Small intestine (tissue), 7 donors: Measurements from ENCODE around the gene PARP8. TPM values are rescaled to one million over a fixed set of nuclear protein-coding genes. Genes with fewer than 3 reads are reported as not detected.
"Not testable (repeated sequence)": the region's sequence is repeated elsewhere in the genome, so short reads cannot be mapped to it uniquely, and the experiment has no call there.

Experiments used
- DNase-seq, 2 donors: peaks; one replicate each; pipeline versions ENCODE4 v3.0.0 to v3.0.0-alpha.2; 2013
- FAIRE-seq: peaks from 2 replicates; lab custom pipeline; 2012; peaks lifted over from hg19 to GRCh38; lab: Jason Lieb, UNC
- H3K27ac ChIP-seq, 3 donors: one replicate each; pipeline ENCODE4 v1.5.1; 2013; ENCODE audit warnings: low read length in 2 of 3, mild to moderate bottlenecking in 2 of 3, control low read depth in 1 of 3, inconsistent platforms in 1 of 3, low read depth in 1 of 3, moderate library complexity in 1 of 3
- H3K27me3 ChIP-seq, 3 donors: one replicate each; pipeline ENCODE4 v1.6.1; 2013; ENCODE audit warnings: low read length in 3 of 3, inconsistent platforms in 1 of 3; ENCODE audit not compliant: control insufficient read depth in 3 of 3, insufficient read depth in 3 of 3
- H3K36me3 ChIP-seq, 3 donors: one replicate each; pipeline ENCODE4 v1.6.1; 2013; ENCODE audit warnings: low read length in 3 of 3, inconsistent platforms in 1 of 3, low read depth in 1 of 3, mild to moderate bottlenecking in 1 of 3, moderate library complexity in 1 of 3; ENCODE audit not compliant: control insufficient read depth in 3 of 3, insufficient read depth in 2 of 3
- H3K4me1 ChIP-seq, 3 donors: one replicate each; pipeline ENCODE4 v1.6.1; 2013; ENCODE audit warnings: low read length in 2 of 3, inconsistent platforms in 1 of 3, low read depth in 1 of 3, mild to moderate bottlenecking in 1 of 3, moderate library complexity in 1 of 3; ENCODE audit not compliant: control insufficient read depth in 3 of 3, insufficient read depth in 2 of 3
- H3K4me3 ChIP-seq, 3 donors: one replicate each; pipeline ENCODE4 v1.5.1; 2013; ENCODE audit warnings: low read length in 3 of 3, control low read depth in 1 of 3, inconsistent platforms in 1 of 3, low read depth in 1 of 3, mild to moderate bottlenecking in 1 of 3, moderate library complexity in 1 of 3
- H3K9me3 ChIP-seq, 2 donors: one replicate each; pipeline ENCODE4 v1.6.1; 2013; ENCODE audit warnings: low read depth in 1 of 2, low read length in 1 of 2; ENCODE audit not compliant: control insufficient read depth in 2 of 2, insufficient read depth in 1 of 2
- WGBS, 3 donors: extraction: QIAGEN DNeasy Blood & Tissue Kit; methylation state at CpG; one replicate each; pipeline ENCODE4 v1.1.7; 2013; 5-methylcytosine and 5-hydroxymethylcytosine counted together
- polyA plus RNA-seq, 4 donors: library from polyadenylated mRNA; stranded (reverse) in 3 of 4; unstranded in 1 of 4; fragments of 200-250 nt in 3 of 4; fragments of 120-200 nt in 1 of 4; gene quantifications; one replicate each; pipeline versions ENCODE4 v1.2.1 to v1.2.3, GENCODE V29; 2013
- donor health status: healthy with polysubstance abuse.
- donor health status: control.
- donor health status: control.
- donor health status: Bipolar disorder and iron deficiency.
- donor health status: healthy.

The PARP8 gene
- polyA plus RNA-seq, 4 donors, result 6.5 to 11.9 (median 9.8) TPM

- Histone ChIP-seq H3K4me1 (no peaks in the 10 kb centered on the region), H3K27ac (no peak overlapping the region), H3K4me3 (no peak overlapping the region), H3K36me3 (no peaks in the 10 kb centered on the region), H3K27me3 (no peaks in the 10 kb centered on the region), H3K9me3 (no peaks in the 10 kb centered on the region)
- DNase-seq, result peak in 1 of 2 donors; percentile 70
- FAIRE-seq, result no peak
- 14 to 63% (median 36%) methylated on average over 2 of the region's 2 CpGs for WGBS, 3 donors
Observed at GRCh38 chr5:50655810-50656205, 10.6 kb upstream of the PARP8 start.

GRCh38 chr5:50657044-50657443 lies 9.4 kb upstream of the PARP8 start:
- H3K36me3 ChIP-seq, result no peaks in the 10 kb centered on the region
- no peak overlapping the region for H3K27ac ChIP-seq
- WGBS, 3 donors, result 94 to 97% (median 95%) methylated on average over 5 of the region's 5 CpGs
- no peaks in the 10 kb centered on the region for H3K4me1 ChIP-seq
- DNase-seq (no peak), FAIRE-seq (no peak)
- no peak overlapping the region for H3K4me3 ChIP-seq
- H3K9me3 ChIP-seq, result no peaks in the 10 kb centered on the region
- H3K27me3 ChIP-seq, result no peaks in the 10 kb centered on the region

GRCh38 chr5:50658246-50658645 lies 8.2 kb upstream of the PARP8 start:
- Histone ChIP-seq H3K27ac (no peak overlapping the region), H3K4me1 (no peaks in the 10 kb centered on the region), H3K9me3 (no peaks in the 10 kb centered on the region), H3K27me3 (no peaks in the 10 kb centered on the region), H3K4me3 (no peak overlapping the region), H3K36me3 (no peaks in the 10 kb centered on the region)
- FAIRE-seq, result no peak
- WGBS, 3 donors, result 79 to 97% (median 79%) methylated on average over 1 of the region's 1 CpG
- DNase-seq, result no peak

GRCh38 chr5:50663636-50664035 lies 2.8 kb upstream of the PARP8 start:
- no peak overlapping the region for H3K27ac ChIP-seq
- H3K27me3 ChIP-seq, result no peaks in the 10 kb centered on the region
- no peaks in the 10 kb centered on the region for H3K36me3 ChIP-seq
- WGBS, 3 donors, result 37 to 48% (median 40%) methylated on average over 4 of the region's 4 CpGs
- no peak overlapping the region for H3K4me3 ChIP-seq
- FAIRE-seq (no peak), DNase-seq (peak in 1 of 2 donors; percentile 14)
- H3K9me3 ChIP-seq, result no peaks in the 10 kb centered on the region
- H3K4me1 ChIP-seq, result no peaks in the 10 kb centered on the region

GRCh38 chr5:50665091-50665490 lies 1.3 kb upstream of the PARP8 start:
- no peak for FAIRE-seq
- H3K27me3 ChIP-seq, result no peaks in the 10 kb centered on the region
- peak; percentile 33 to 57 for DNase-seq
- no peak overlapping the region for H3K4me3 ChIP-seq
- H3K27ac ChIP-seq, result peak overlapping the region; percentile 79 to 99 (median 97)
- H3K36me3 ChIP-seq, result no peaks in the 10 kb centered on the region
- H3K9me3 ChIP-seq, result no peaks in the 10 kb centered on the region
- no peaks in the 10 kb centered on the region for H3K4me1 ChIP-seq

GRCh38 chr5:50665761-50666202 lies 655 bp upstream of the PARP8 start:
- whole genome bisulfite sequencing, 3 donors, result 4 to 30% (median 17%) methylated on average over 8 of the region's 8 CpGs
- peak overlapping the region; percentile 61 to 94 (median 92) for H3K4me3 ChIP-seq
- not testable (repeated sequence) for H3K36me3 ChIP-seq, FAIRE-seq, H3K9me3 ChIP-seq, H3K27me3 ChIP-seq, H3K4me1 ChIP-seq
- peak; percentile 70 to 71 for DNase-seq
- peak overlapping the region; percentile 79 to 99 (median 97) for H3K27ac ChIP-seq

DNA sequence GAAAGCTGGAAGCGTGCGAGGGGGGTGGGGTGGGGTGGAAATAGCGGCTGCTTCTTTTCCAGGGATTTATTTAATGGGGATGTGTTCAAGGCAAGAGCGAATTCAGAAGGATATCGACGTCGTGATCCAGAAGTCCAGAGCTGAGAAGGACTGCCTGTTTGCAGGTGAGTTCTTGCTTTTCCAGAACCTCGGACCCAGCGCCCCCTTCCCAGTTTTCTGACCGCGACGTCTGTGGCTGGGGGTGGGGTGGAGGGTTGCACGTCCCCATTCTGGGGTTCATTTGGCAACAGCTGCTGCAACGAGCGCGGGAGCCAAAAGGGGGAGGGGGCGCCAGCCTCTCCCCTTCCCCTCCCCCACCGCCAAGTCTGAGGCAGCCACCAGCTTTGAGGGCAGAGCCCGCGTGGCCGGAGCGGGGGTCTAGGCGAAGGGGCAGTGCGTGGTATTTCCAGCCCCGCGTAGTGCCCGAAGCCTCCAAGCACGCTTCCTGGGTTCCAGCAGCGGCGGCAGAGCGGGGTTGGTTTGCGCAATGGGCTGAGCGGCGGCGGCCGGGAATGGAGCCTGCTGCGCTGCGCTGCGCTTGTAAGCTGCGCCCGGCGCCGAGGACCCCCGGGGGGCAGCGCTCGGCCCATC lies 701 bp downstream of the PARP8 start:
- Histone ChIP-seq H3K27ac (peak overlapping the region; percentile 90 to 99 (median 97)), H3K4me3 (peak overlapping the region; percentile 74 to 94 (median 92)), H3K4me1 (no peaks in the 10 kb centered on the region), H3K27me3 (no peaks in the 10 kb centered on the region), H3K9me3 (no peaks in the 10 kb centered on the region), H3K36me3 (no peaks in the 10 kb centered on the region)
- peak; percentile 43 to 81 for DNase-seq
- WGBS, 3 donors, result 0 to 1% (median 0%) methylated on average over 39 to 46 of the region's 46 CpGs
- no peak for FAIRE-seq

GRCh38 chr5:50667653-50668595 lies 1.5 kb downstream of the PARP8 start:
- 0 to 1% (median 1%) methylated on average over 42 to 46 of the region's 46 CpGs for WGBS, 3 donors
- no peaks in the 10 kb centered on the region for H3K4me1 ChIP-seq
- H3K27ac ChIP-seq, result peak overlapping the region; percentile 90 to 99 (median 97)
- no peaks in the 10 kb centered on the region for H3K27me3 ChIP-seq
- FAIRE-seq (peak; percentile 68), DNase-seq (peak; percentile 79 to 91)
- no peaks in the 10 kb centered on the region for H3K36me3 ChIP-seq
- H3K4me3 ChIP-seq, result peak overlapping the region; percentile 74 to 94 (median 92)
- no peaks in the 10 kb centered on the region for H3K9me3 ChIP-seq
